ENCODE measurements around the gene ATG9B. TPM values are rescaled to one million over a fixed set of nuclear protein-coding genes. Genes with fewer than 3 reads are reported as not detected.

ATG9B gene, protein sequence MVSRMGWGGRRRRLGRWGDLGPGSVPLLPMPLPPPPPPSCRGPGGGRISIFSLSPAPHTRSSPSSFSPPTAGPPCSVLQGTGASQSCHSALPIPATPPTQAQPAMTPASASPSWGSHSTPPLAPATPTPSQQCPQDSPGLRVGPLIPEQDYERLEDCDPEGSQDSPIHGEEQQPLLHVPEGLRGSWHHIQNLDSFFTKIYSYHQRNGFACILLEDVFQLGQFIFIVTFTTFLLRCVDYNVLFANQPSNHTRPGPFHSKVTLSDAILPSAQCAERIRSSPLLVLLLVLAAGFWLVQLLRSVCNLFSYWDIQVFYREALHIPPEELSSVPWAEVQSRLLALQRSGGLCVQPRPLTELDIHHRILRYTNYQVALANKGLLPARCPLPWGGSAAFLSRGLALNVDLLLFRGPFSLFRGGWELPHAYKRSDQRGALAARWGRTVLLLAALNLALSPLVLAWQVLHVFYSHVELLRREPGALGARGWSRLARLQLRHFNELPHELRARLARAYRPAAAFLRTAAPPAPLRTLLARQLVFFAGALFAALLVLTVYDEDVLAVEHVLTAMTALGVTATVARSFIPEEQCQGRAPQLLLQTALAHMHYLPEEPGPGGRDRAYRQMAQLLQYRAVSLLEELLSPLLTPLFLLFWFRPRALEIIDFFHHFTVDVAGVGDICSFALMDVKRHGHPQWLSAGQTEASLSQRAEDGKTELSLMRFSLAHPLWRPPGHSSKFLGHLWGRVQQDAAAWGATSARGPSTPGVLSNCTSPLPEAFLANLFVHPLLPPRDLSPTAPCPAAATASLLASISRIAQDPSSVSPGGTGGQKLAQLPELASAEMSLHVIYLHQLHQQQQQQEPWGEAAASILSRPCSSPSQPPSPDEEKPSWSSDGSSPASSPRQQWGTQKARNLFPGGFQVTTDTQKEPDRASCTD
- 0.16 to 0.73 TPM (median 0.55 TPM) in 5 replicates for total RNA-seq (2022; extraction: Qiagen RNA extraction)

DNA sequence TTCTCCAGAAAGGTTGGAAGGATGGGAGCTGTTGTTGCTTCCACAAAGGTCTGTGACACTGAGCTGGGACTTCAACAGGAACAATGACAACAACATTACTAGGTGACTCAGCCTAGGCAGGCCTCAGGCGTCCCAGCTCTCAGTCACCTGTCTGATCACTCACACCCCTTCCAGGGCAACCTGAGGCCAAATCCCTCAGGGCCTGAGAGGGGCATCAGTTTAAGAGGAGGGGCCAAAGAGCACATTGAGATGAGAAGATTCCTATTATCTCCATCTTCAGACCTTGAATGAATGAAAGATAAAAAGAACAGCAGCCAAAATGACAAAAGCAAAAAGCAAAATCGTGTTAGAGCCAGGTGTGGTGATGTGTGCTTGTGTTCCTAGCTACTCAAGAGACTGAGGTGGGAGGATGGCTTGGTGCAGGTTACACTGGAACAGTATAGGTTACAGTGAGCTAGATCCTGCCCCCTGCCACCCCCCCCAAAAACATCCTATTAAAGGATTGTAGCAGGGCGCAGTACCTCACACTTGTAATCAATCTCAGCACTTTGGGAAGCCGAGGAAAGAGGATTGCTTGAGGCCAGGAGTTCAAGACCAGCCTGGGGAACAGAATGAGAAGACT lies at the start of gene ATG9B:
Gene ATG9B, minus strand, starts transcription at position 60 of the 622 bp plus-strand sequence. CDS start 71 bp downstream, outside the sequence.

DNA sequence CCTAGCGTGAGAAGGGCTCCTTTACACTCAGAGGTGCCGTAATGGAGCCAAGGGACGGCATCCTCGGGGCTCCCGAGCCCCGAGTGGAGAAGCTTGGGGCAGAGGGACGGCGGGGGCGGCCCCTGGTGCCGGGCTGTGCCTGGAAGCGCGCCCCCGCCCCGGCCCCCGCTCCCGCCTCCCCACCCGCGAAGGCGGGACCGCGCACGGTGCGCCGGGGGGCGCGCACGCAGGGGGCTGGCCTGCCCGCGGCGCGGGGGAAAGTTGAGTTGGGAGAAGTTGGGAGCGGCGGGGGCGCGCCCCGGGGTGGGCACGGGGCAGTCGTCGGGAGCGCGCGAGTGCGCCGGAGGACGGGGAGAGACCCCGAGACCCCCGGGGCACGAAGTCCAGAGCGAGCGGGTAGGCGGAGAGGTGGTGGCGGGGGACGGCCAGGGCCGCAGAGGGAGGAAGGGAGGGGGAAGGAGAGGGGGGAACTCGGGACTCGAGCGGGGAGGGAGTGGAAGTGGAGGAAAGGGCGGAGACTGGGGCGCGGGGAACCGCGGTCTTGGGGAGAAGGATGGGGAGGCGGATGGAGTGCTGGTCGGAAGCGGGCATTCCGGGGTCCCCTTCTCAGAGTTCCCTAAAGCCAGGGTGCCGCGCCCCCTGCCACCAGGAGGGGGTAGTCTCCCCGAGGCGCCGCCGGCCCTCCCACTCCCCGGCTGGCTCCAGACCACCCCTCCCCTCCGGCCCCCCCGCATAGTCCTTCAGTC lies 35.2 kb upstream of the ATG9B start, which contains the start of gene SLC4A2:
Gene SLC4A2, plus strand, starts transcription at position 223 of the 746 bp plus-strand sequence. CDS start 2,399 bp downstream, outside the sequence.

DNA sequence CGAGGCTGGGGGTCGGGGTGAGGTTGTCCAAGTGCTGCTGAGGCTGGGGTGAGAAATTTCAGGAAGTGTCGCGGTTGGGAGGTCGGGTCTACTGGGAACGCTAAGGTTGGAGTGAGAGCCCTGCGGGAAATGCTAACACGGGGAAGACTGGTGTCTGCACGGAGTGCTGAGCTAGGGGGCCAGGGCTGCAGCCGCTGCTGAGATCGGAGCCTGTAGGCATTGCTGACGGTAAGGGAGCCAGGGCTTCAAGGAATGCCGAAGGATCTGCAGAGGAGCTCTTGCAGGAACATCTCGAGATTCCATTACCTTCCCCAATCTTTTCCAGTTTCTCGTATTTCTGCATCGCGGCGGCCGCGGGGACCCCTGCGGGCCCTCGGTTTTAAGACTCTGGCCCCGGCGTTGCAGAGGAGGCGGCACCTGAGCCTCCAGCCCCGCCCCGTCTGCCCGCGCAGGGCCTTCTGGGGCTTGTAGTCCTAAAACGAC lies 33.3 kb upstream of the ATG9B start, which contains the start of gene CDK5:
Gene CDK5, minus strand, starts transcription at position 392 of the 483 bp plus-strand sequence. Its CDS starts 49 bp downstream, at position 343.

DNA sequence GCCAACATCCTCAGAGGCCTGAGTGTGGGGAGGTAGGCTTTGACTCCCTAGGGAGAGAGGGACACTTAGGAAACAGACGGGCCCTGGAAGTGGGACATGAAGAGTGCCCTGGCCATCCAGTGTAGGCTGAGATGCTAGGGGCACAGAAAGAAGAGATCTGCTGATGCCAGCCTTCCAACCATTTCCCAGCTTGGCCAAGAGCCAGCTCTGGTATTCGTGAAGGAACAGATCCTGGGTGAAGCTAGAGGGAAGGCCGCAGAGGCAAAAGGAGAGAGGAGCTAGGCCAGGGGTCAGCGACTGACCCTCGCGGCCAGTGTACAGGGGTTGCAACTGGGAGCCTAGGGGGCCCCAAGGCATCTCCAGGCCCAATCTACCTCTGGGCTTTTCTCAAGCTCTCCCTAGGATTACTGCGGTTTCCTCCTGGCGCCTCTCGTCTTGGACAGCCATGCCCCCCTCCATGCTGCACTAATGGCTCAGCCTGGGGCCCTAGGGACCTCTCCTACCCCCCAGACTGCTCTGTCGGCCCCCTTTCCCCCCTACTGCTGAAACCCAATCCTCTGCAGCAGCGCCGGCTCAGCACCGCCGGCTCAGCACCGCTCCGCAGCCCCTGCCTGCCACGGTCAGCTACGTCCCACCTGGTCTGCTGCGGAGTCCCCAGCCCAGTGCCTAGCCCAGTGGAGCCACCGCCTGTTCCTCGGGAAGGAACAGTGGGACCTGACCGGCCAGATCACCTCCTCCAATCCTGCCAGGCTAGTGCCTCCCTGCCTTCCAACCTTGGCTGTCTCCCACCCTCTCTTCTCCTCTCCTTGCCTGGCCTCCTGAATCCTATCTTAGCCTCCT lies 23.9 kb upstream of the ATG9B start, which contains the start of gene ASIC3:
Gene ASIC3, plus strand, starts transcription at position 556 of the 840 bp plus-strand sequence. CDS start 355 bp downstream, outside the sequence.

DNA sequence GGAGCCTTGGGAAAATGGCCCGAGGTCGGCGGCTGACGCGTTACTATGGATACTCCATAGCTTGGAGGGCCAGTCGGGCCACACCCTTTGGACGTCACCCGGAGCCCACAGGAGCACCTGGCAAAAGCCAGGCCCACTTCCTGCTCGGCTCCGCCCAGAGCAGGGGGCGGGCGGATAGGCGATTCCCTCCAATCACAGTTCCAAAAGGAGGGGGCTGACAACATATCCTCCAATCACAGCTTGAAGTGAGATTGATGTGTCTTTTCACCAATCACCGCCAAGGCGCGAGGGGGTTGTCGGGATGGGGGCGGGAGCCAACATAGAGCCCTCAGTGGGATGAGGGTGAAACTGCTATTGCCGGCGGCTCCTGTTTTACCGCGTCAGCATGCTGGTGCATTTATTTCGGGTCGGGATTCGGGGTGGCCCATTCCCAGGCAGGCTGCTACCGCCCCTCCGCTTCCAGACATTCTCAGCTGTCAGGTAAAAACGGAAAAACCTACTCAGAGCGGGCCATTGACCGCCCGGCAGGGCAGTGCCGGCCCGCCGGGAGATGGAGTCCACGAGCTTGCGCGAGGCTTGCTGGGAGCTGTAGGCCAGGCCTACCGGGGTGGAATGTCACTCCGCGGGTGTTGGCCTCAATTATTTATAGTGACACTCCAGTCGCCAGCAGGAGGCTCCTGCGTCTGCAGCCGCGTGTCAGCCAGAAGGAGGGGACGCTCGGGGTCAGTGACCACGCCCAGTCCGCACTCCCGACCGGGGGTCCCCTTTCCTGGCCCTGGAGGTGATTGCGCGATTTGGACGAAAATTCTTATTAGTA lies 4.0 kb upstream of the ATG9B start, which contains the start of gene ABCB8:
Gene ABCB8, plus strand, starts transcription at position 320 of the 817 bp plus-strand sequence. Its CDS starts 66 bp downstream, at position 386.

DNA sequence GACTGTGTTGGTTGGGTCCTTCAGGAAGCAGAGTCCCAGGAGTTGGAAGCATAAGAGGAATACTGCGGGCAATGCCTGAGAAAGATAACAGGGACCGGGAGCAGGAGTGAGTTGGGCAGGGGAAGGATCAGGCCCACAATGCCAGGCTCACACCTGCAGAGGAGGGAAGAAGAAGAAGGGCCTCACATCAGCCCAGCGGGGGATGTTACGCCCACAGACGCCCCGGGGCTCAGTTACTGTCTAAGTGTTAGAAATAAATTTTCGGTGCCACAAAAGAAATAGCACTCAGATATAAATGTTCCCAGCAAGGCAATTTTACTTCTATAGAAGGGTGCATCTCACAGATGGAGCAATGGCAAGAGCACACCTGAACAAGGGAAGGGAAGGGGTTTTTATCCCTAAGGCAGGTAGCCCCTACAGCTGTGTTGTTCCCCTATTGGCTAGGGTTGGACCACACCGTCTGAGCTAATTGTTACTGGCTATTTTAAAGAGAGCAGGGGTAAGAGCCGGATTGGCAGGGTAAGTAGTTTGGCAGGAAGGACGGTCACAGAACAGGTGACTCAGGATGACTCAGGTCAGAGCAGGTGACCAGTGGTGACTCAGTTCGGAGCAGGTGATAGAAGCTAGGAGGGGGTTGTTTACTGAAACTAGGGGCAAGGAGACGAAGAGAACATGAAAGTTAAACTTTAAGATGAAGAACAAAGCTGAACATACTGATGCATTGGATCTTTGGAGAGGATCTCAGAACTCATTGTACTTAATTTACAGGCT lies 33.7 kb downstream of the ATG9B start, which contains the start of gene NOS3:
Gene NOS3, plus strand, starts transcription at position 602 of the 771 bp plus-strand sequence. CDS start 2,787 bp downstream, outside the sequence.

DNA sequence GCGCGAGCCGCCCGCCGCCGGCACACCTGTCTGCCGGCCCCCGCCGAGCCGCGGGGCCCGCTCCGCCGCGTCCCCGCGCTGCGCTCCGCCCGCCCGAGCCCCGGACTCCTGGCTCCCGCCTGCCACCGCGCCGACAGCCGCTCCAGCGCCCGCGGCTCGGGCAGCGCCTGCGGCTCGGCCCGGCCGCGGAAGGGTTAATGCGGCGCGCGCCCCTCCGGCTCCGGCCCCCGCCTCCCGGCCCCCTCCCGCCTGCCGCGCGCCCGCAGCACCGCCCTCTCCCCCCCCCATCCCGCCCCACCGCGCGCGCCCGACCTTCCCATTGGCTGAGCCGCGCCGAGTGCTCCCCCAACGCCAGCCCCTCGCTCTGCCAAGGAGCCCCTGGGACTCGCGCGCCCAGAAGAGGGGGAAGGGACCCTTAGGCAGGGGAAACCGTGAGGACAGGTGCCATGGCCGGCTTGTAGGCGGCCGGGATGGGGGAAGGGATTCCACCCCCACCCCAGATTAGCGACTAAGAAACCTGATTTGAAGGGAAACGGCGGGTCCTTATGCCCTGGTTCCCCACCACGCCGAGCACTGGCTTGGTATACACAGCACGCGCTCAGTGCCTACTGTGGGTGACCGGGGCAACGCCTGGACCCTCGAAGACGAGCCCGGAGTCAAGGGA lies 46.0 kb downstream of the ATG9B start, which contains the start of gene KCNH2:
Gene KCNH2, minus strand, starts transcription at position 196 of the 664 bp plus-strand sequence. CDS start 408 bp downstream, outside the sequence.

Other genes starting within 250 kb of the ATG9B start
- 0.12 to 0.13 TPM in 2 of 5 replicates, not detected in the others for gene TMEM176B, start 224.1 kb downstream of the ATG9B start, total RNA-seq (2022; extraction: Qiagen RNA extraction)
- not detected in 5 replicates for gene TMEM176A, start 223.7 kb downstream of the ATG9B start, total RNA-seq (2022; extraction: Qiagen RNA extraction)
- gene AOC1, start 172.0 kb downstream of the ATG9B start, total RNA-seq (2022; extraction: Qiagen RNA extraction): not detected in 5 replicates
- gene KCNH2, start 46.2 kb downstream of the ATG9B start, total RNA-seq (2022; extraction: Qiagen RNA extraction): 0.38 to 0.64 TPM (median 0.42 TPM) in 5 replicates
- 0.22 to 0.65 TPM (median 0.42 TPM) in 5 replicates for gene NOS3, start 33.5 kb downstream of the ATG9B start, total RNA-seq (2022; extraction: Qiagen RNA extraction)
- gene ABCB8, start 4.0 kb upstream of the ATG9B start, total RNA-seq (2022; extraction: Qiagen RNA extraction): 33.1 to 55.2 TPM (median 52.6 TPM) in 5 replicates
- 4.3 to 12.9 TPM (median 10.4 TPM) in 5 replicates for gene ASIC3, start 24.0 kb upstream of the ATG9B start, total RNA-seq (2022; extraction: Qiagen RNA extraction)
- gene CDK5, start 33.4 kb upstream of the ATG9B start, total RNA-seq (2022; extraction: Qiagen RNA extraction): 32.6 to 37.1 TPM (median 34.0 TPM) in 5 replicates
- 191 to 306 TPM (median 300 TPM) in 5 replicates for gene SLC4A2, start 35.1 kb upstream of the ATG9B start, total RNA-seq (2022; extraction: Qiagen RNA extraction)
- 52.6 to 89.4 TPM (median 82.4 TPM) in 5 replicates for gene FASTK, start 56.3 kb upstream of the ATG9B start, total RNA-seq (2022; extraction: Qiagen RNA extraction)
- gene TMUB1, start 59.0 kb upstream of the ATG9B start, total RNA-seq (2022; extraction: Qiagen RNA extraction): 36.3 to 61.2 TPM (median 59.4 TPM) in 5 replicates
- gene AGAP3, start 62.0 kb upstream of the ATG9B start, total RNA-seq (2022; extraction: Qiagen RNA extraction): 43.0 to 72.3 TPM (median 69.5 TPM) in 5 replicates
- gene GBX1, start 143.2 kb upstream of the ATG9B start, total RNA-seq (2022; extraction: Qiagen RNA extraction): 0.10 to 0.18 TPM in 2 of 5 replicates, not detected in the others
- not detected in 5 replicates for gene ASB10, start 162.8 kb upstream of the ATG9B start, total RNA-seq (2022; extraction: Qiagen RNA extraction)
- gene H2BK1, start 186.0 kb upstream of the ATG9B start, total RNA-seq (2022; extraction: Qiagen RNA extraction): not detected in 5 replicates
- gene ABCF2, start 202.7 kb upstream of the ATG9B start, total RNA-seq (2022; extraction: Qiagen RNA extraction): 61.4 to 67.5 TPM (median 66.9 TPM) in 5 replicates
- gene CHPF2, start 208.0 kb upstream of the ATG9B start, total RNA-seq (2022; extraction: Qiagen RNA extraction): 38.2 to 52.9 TPM (median 47.8 TPM) in 5 replicates
- 8.6 to 12.4 TPM (median 10.4 TPM) in 5 replicates for gene SMARCD3, start 224.2 kb upstream of the ATG9B start, total RNA-seq (2022; extraction: Qiagen RNA extraction)

Data from A549 treated with CORT108297 at 1 μM for 4 hours (cell line).